ENCODE data around the gene S100A1. TPM values are rescaled to one million over a fixed set of nuclear protein-coding genes. Genes with fewer than 3 reads are reported as not detected.

The S100A1 gene
- total RNA-seq, 2 experiments from 2014 or later: not detected

- CTCF ChIA-PET: no interaction called here
- POLR2A ChIA-PET: no interaction called here
Observed at GRCh38 chr1:153608742-153609584, 19.3 kb upstream of the S100A1 start.

- POLR2A ChIA-PET: no interaction called here
- CTCF ChIA-PET: no interaction called here
Observed at GRCh38 chr1:153609585-153609907, 18.7 kb upstream of the S100A1 start.

- ChIA-PET POLR2A (no interaction called here), CTCF (no interaction called here)
Observed at GRCh38 chr1:153610334-153610733, 17.9 kb upstream of the S100A1 start.

GRCh38 chr1:153610811-153611301 lies 17.4 kb upstream of the S100A1 start:
- ChIA-PET CTCF (no interaction called here), POLR2A (no interaction called here)

- POLR2A ChIA-PET: no interaction called here
Observed at GRCh38 chr1:153611356-153611755, 16.9 kb upstream of the S100A1 start.

GRCh38 chr1:153612111-153612754 lies 16.0 kb upstream of the S100A1 start:
- CTCF ChIA-PET: interaction anchor here (1.3 kb wide), 1 partner anchor 10 kb away, joined by 4 read pairs; no protein-coding TSS in a partner anchor
- POLR2A ChIA-PET: no interaction called here

More at GRCh38 chr1:153611356-153611755, 16.9 kb upstream of the S100A1 start:
- CTCF ChIA-PET: interaction anchor here (1.3 kb wide), 1 partner anchor 11 kb away, joined by 4 read pairs; no protein-coding TSS in a partner anchor

- ChIA-PET POLR2A (no interaction called here), CTCF (no interaction called here)
Observed at GRCh38 chr1:153612755-153613331, 15.4 kb upstream of the S100A1 start, which contains the start of gene S100A16. S100A16 (minus strand) TSS chr1:153613137; CDS start chr1:153608151, 4,986 bp downstream.

GRCh38 chr1:153613406-153613805 lies 14.8 kb upstream of the S100A1 start:
- ChIA-PET CTCF (no interaction called here), POLR2A (no interaction called here)

GRCh38 chr1:153614189-153614900 lies 13.9 kb upstream of the S100A1 start:
- CTCF ChIA-PET: no interaction called here
- POLR2A ChIA-PET: no interaction called here

- POLR2A ChIA-PET: no interaction called here
- CTCF ChIA-PET: no interaction called here
Observed at GRCh38 chr1:153614906-153615305, 13.3 kb upstream of the S100A1 start.

GRCh38 chr1:153615406-153615805 lies 12.8 kb upstream of the S100A1 start:
- ChIA-PET CTCF (no interaction called here), POLR2A (interaction anchor here (1.2 kb wide), 1 partner anchor 18 kb away, joined by 3 read pairs; the partner anchor contains the start of gene CHTOP)

- ChIA-PET POLR2A (interaction anchor here (1.2 kb wide), 1 partner anchor 17 kb away, joined by 3 read pairs; the partner anchor contains the start of gene CHTOP), CTCF (no interaction called here)
Observed at GRCh38 chr1:153616144-153616916, 11.9 kb upstream of the S100A1 start, which contains the start of gene S100A14. S100A14 (minus strand) TSS chr1:153616325; CDS start chr1:153615858, 467 bp downstream.

GRCh38 chr1:153616917-153617311 lies 11.3 kb upstream of the S100A1 start:
- CTCF ChIA-PET: no interaction called here

GRCh38 chr1:153617663-153618062 lies 10.6 kb upstream of the S100A1 start:
- ChIA-PET POLR2A (no interaction called here), CTCF (interaction anchor here (1.8 kb wide), 1 partner anchor 10 kb away, joined by 4 read pairs; the partner anchor contains the start of gene S100A13)

More at GRCh38 chr1:153616917-153617311, 11.3 kb upstream of the S100A1 start:
- POLR2A ChIA-PET: no interaction called here

GRCh38 chr1:153619171-153619570 lies 9.1 kb upstream of the S100A1 start:
- ChIA-PET POLR2A (no interaction called here), CTCF (interaction anchor here (1.1 to 1.8 kb wide), 2 partner anchors 8 to 47 kb away, joined by 3 to 4 read pairs; partner anchors contain the start of gene S100A13)

GRCh38 chr1:153623101-153623500 lies 5.1 kb upstream of the S100A1 start:
- ChIA-PET POLR2A (no interaction called here), CTCF (interaction anchor here (1.0 to 1.6 kb wide), 2 partner anchors 11 to 112 kb away, joined by 4 read pairs; partner anchors contain the start of gene CHTOP)

- ChIA-PET POLR2A (no interaction called here), CTCF (no interaction called here)
Observed at GRCh38 chr1:153624965-153625611, 3.1 kb upstream of the S100A1 start.

- POLR2A ChIA-PET: no interaction called here
- CTCF ChIA-PET: interaction anchor here (0.9 to 1.3 kb wide), 2 partner anchors 8 to 9 kb away, joined by 3 to 4 read pairs; no protein-coding TSS in a partner anchor
Observed at GRCh38 chr1:153626477-153626903, 1.7 kb upstream of the S100A1 start.
